ENCODE data around the gene PROX1.

The PROX1 gene

GRCh38 chr1:213966122-213966521 lies 21.7 kb upstream of the PROX1 start:
- H3K36me3 Mint-ChIP-seq (ENCODE audit: insufficient read depth), result no peaks in the 10 kb centered on the region
- H3K4me1 Mint-ChIP-seq, result no peaks in the 10 kb centered on the region
- H3K4me3 Mint-ChIP-seq, result no peak overlapping the region
- ATAC-seq (replicated peaks; ENCODE audit: extremely low read depth, poor library complexity, severe bottlenecking), result no peak
- no peaks in the 10 kb centered on the region for H3K27me3 Mint-ChIP-seq
- H3K9me3 Mint-ChIP-seq, result peaks cover 9% of the 10 kb centered on the region
- H3K27ac Mint-ChIP-seq (ENCODE audit: low read depth), result no peak overlapping the region
- no peak for DNase-seq (ENCODE audit: low spot score in 2 of 2)

- no peak overlapping the region for H3K4me3 Mint-ChIP-seq
- H3K36me3 Mint-ChIP-seq (ENCODE audit: insufficient read depth), result no peaks in the 10 kb centered on the region
- H3K9me3 Mint-ChIP-seq, result no peaks in the 10 kb centered on the region
- H3K4me1 Mint-ChIP-seq, result no peaks in the 10 kb centered on the region
- H3K27ac Mint-ChIP-seq (ENCODE audit: low read depth), result no peak overlapping the region
- no peak for ATAC-seq (replicated peaks; ENCODE audit: extremely low read depth, poor library complexity, severe bottlenecking)
- no peak for DNase-seq (ENCODE audit: low spot score in 2 of 2)
- no peaks in the 10 kb centered on the region for H3K27me3 Mint-ChIP-seq
These were observed 19.5 kb upstream of the PROX1 start for GRCh38 chr1:213968146-213968825.

GRCh38 chr1:213969958-213970555 lies 17.7 kb upstream of the PROX1 start:
- H3K27ac Mint-ChIP-seq (ENCODE audit: low read depth), result no peak overlapping the region
- H3K27me3 Mint-ChIP-seq, result no peaks in the 10 kb centered on the region
- no peaks in the 10 kb centered on the region for H3K4me1 Mint-ChIP-seq
- no peaks in the 10 kb centered on the region for H3K36me3 Mint-ChIP-seq (ENCODE audit: insufficient read depth)
- H3K9me3 Mint-ChIP-seq, result no peaks in the 10 kb centered on the region
- no peak for DNase-seq (ENCODE audit: low spot score in 2 of 2)
- no peak for ATAC-seq (replicated peaks; ENCODE audit: extremely low read depth, poor library complexity, severe bottlenecking)
- no peak overlapping the region for H3K4me3 Mint-ChIP-seq

DNA sequence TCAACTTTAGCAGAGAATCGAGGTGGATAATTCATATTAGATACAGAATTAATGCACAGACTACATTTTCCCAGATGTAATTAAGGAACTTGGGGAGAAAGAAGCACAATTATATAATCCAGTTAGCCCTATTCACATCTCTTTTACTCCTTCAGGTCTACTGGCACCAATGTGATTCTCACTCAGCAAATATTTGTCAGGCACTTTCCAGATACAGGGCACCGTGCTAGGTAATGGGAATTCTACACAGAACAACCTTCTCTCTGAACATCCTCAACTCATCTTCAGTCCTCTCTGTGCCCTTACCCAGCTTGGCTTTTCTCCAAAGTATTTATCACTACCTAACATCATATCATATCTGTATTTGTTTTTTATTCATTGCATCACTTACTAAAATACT lies 15.6 kb upstream of the PROX1 start:
- Mint-ChIP-seq H3K27me3 (peaks cover 5% of the 10 kb centered on the region), H3K9me3 (no peaks in the 10 kb centered on the region), H3K4me1 (no peaks in the 10 kb centered on the region), H3K36me3 (ENCODE audit: insufficient read depth) (no peaks in the 10 kb centered on the region), H3K27ac (ENCODE audit: low read depth) (no peak overlapping the region), H3K4me3 (no peak overlapping the region)
- no peak for DNase-seq (ENCODE audit: low spot score in 2 of 2)
- no peak for ATAC-seq (replicated peaks; ENCODE audit: extremely low read depth, poor library complexity, severe bottlenecking)

DNA sequence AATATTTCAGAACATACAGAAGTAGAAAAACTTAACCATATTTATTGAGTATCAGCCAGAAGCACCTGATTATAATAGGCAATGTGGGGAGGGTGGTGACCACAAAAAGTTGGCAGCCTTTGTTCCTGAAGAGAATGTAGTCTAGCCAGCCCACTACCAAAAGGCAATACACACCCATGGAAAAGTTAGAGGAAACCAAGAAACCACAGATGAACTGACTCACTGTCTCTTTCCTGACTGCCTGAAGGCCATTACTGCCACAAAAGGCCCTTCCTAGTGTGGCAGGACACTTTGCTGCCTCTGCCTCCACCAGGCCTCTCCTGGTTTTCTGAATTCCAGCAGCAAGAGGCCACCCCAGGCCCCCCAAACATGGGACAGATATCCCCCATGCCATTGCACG lies 14.6 kb upstream of the PROX1 start:
- H3K4me1 Mint-ChIP-seq, result no peaks in the 10 kb centered on the region

GRCh38 chr1:213976665-213977485 lies 10.9 kb upstream of the PROX1 start:
- Mint-ChIP-seq H3K27me3 (peaks cover 53% of the 10 kb centered on the region), H3K36me3 (ENCODE audit: insufficient read depth) (no peaks in the 10 kb centered on the region), H3K4me1 (no peaks in the 10 kb centered on the region), H3K9me3 (no peaks in the 10 kb centered on the region), H3K27ac (ENCODE audit: low read depth) (no peak overlapping the region), H3K4me3 (no peak overlapping the region)
- ATAC-seq (replicated peaks; ENCODE audit: extremely low read depth, poor library complexity, severe bottlenecking) (no peak), DNase-seq (ENCODE audit: low spot score in 2 of 2) (no peak)

More for the DNA sequence above, 14.6 kb upstream of the PROX1 start:
- no peak overlapping the region for H3K4me3 Mint-ChIP-seq
- H3K27ac Mint-ChIP-seq (ENCODE audit: low read depth), result no peak overlapping the region
- ATAC-seq (replicated peaks; ENCODE audit: extremely low read depth, poor library complexity, severe bottlenecking) (no peak), DNase-seq (ENCODE audit: low spot score in 2 of 2) (no peak)
- peaks cover 15% of the 10 kb centered on the region for H3K27me3 Mint-ChIP-seq
- no peaks in the 10 kb centered on the region for H3K9me3 Mint-ChIP-seq
- H3K36me3 Mint-ChIP-seq (ENCODE audit: insufficient read depth), result no peaks in the 10 kb centered on the region

DNA sequence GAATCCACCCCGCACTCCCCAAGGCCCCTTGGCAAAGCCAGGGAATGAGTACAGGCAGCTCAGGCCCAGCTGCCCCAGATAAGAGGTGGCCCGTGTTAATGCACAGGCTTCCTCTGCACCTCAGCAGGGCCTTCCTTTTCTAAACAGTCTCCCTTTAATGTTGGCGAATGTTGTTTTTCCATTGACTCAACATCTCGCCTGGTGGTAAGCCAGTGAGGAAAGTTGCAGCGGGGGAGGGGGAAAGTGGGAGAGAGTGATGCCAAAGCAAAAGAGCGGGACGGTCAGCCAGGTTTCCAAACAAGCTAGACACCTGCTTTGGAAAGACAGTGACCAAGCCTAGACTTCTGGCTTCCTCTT lies 10.3 kb upstream of the PROX1 start:
- ATAC-seq (replicated peaks; ENCODE audit: extremely low read depth, poor library complexity, severe bottlenecking), result no peak
- no peaks in the 10 kb centered on the region for H3K9me3 Mint-ChIP-seq
- H3K4me1 Mint-ChIP-seq, result no peaks in the 10 kb centered on the region
- H3K27ac Mint-ChIP-seq (ENCODE audit: low read depth), result no peak overlapping the region
- H3K36me3 Mint-ChIP-seq (ENCODE audit: insufficient read depth), result no peaks in the 10 kb centered on the region
- no peak overlapping the region for H3K4me3 Mint-ChIP-seq
- H3K27me3 Mint-ChIP-seq, result peaks cover 58% of the 10 kb centered on the region
- DNase-seq (ENCODE audit: low spot score in 2 of 2), result no peak

GRCh38 chr1:213977909-213978308 lies 9.9 kb upstream of the PROX1 start:
- Mint-ChIP-seq H3K27ac (ENCODE audit: low read depth) (no peak overlapping the region), H3K4me3 (no peak overlapping the region), H3K4me1 (no peaks in the 10 kb centered on the region), H3K36me3 (ENCODE audit: insufficient read depth) (no peaks in the 10 kb centered on the region), H3K9me3 (no peaks in the 10 kb centered on the region), H3K27me3 (peaks cover 58% of the 10 kb centered on the region)
- DNase-seq (ENCODE audit: low spot score in 2 of 2), result no peak
- ATAC-seq (replicated peaks; ENCODE audit: extremely low read depth, poor library complexity, severe bottlenecking), result no peak

DNA sequence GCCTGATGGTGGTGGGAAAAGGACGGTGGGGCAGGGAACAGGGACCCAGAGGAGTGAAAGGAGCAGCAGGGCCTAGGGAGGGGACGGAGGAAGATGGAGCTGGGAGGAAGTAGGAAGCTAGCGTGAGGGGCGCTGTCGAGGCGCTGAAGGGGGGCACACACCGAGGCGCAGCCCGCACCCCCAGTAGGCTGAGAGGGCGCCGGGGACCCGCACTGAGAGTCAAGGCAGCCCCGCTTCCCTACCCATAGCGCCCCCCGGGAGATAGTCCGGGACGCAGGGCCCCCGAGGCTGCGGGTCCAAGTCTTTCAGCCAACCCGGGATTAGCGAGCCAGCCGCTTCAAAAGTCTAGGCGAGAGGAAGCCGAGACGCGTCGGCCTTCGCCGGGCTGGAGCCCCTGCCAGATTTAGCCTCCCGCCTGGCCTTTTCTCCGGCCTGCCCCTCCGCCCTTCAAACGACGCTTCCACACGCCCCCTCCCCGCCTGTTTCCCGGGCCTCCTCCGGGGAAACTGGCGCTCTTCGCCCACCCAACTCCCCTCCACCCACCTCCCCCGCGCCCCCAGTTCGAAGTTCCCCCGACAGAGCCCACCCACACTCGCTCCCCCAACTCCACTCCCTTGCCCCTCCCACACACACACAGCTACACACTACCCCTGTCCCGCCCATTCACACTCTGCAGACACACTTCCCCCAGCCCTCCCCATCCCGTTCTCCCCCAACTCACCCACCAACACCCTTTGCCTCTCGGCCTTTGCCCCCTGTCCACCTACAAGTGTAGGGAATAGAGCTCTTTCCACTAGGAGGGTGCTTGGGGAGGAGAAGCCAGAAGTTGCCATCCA lies 7.8 kb upstream of the PROX1 start:
- Mint-ChIP-seq H3K27me3 (peaks cover 75% of the 10 kb centered on the region), H3K4me3 (no peak overlapping the region), H3K4me1 (no peaks in the 10 kb centered on the region), H3K27ac (ENCODE audit: low read depth) (no peak overlapping the region), H3K9me3 (no peaks in the 10 kb centered on the region), H3K36me3 (ENCODE audit: insufficient read depth) (no peaks in the 10 kb centered on the region)
- ATAC-seq (replicated peaks; ENCODE audit: extremely low read depth, poor library complexity, severe bottlenecking) (no peak), DNase-seq (ENCODE audit: low spot score in 2 of 2) (no peak)

GRCh38 chr1:213980906-213981305 lies 6.9 kb upstream of the PROX1 start:
- H3K27ac Mint-ChIP-seq (ENCODE audit: low read depth), result no peak overlapping the region
- ATAC-seq (replicated peaks; ENCODE audit: extremely low read depth, poor library complexity, severe bottlenecking) (no peak), DNase-seq (ENCODE audit: low spot score in 2 of 2) (no peak)
- H3K9me3 Mint-ChIP-seq, result peaks cover 2% of the 10 kb centered on the region
- H3K27me3 Mint-ChIP-seq, result peaks cover 84% of the 10 kb centered on the region
- H3K36me3 Mint-ChIP-seq (ENCODE audit: insufficient read depth), result no peaks in the 10 kb centered on the region
- no peak overlapping the region for H3K4me3 Mint-ChIP-seq
- H3K4me1 Mint-ChIP-seq, result peaks cover 3% of the 10 kb centered on the region

DNA sequence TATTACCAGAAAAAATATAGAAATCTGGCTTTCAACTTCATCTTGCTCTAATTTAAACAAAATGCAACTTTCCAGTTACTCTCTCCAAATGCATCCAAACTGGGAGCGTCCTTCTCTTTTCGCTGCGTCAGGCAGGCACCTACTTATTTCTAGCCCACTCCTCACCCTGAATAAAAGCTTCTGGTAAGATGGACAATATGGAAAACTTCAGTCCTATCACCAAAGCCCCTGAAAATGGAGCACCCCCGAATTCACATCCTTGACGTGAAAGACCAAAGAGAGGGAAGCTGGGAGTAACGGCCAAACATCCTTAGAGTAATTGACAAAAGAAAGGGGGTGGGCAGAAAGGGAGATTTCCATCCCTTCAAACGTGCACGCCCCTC lies 5.5 kb upstream of the PROX1 start:
- no peak for DNase-seq (ENCODE audit: low spot score in 2 of 2)
- ATAC-seq (replicated peaks; ENCODE audit: extremely low read depth, poor library complexity, severe bottlenecking), result no peak
- H3K36me3 Mint-ChIP-seq (ENCODE audit: insufficient read depth), result no peaks in the 10 kb centered on the region
- peaks cover 92% of the 10 kb centered on the region for H3K27me3 Mint-ChIP-seq
- no peak overlapping the region for H3K4me3 Mint-ChIP-seq
- peaks cover 5% of the 10 kb centered on the region for H3K4me1 Mint-ChIP-seq
- H3K9me3 Mint-ChIP-seq, result peaks cover 5% of the 10 kb centered on the region
- H3K27ac Mint-ChIP-seq (ENCODE audit: low read depth), result no peak overlapping the region

DNA sequence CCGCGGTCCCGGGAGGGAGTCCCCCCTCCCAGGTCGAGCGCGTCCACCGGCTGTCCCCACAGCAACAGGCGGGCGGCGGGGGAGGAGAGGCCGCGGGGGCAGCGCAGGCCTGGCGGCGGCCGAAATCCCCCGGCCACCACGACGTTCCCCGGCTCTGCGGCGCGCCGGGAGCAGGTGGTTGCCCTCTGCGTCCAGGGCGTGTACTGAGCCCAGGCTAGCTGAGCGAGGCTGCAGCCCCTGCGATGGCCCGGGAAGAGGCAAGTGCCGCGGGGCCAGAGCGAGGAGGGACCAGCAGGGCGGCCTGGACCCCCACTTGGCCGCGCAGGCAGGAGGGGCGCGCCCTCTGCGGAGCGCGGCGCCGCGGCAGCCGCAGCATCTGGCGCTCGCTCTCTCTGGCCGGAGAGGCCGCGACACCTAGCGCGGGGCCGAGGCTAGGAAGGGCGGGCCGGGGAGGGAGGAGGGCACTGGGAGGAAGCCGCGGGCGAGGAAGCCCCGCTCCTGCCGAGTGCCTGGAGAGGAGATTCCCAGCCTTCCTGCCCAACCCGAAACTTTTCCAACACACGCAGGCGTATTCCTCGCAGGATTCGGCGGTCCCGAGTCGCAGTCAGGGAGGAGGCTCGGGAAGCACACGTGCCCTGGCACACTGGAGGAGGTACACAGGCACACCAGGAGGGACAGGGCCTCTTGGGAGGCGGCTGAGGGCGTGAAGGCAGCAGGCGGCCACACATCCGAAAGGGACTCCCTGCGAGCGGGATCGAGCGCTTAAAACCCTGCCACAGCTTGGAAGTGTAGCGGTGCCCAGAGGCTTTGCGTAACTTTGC lies 4.9 kb upstream of the PROX1 start:
- Mint-ChIP-seq H3K4me3 (no peak overlapping the region), H3K27me3 (peaks cover 92% of the 10 kb centered on the region), H3K36me3 (ENCODE audit: insufficient read depth) (no peaks in the 10 kb centered on the region), H3K27ac (ENCODE audit: low read depth) (no peak overlapping the region), H3K4me1 (peaks cover 10% of the 10 kb centered on the region), H3K9me3 (peaks cover 5% of the 10 kb centered on the region)
- no peak for ATAC-seq (replicated peaks; ENCODE audit: extremely low read depth, poor library complexity, severe bottlenecking)
- no peak for DNase-seq (ENCODE audit: low spot score in 2 of 2)

All from central memory CD8-positive, alpha-beta T cell (primary cell).